ENCODE measurements around the gene RSPH1.

The RSPH1 gene

GRCh38 chr21:42437786-42438185 is 58.2 kb downstream of the RSPH1 start:
- no peak for TF ChIP-seq CTCF (IDR thresholded peaks at IDR 0.05; ENCODE audit: low read depth, low read length, missing control alignments)
- no peak for DNase-seq (ENCODE audit: low read depth)
- H3K4me3 ChIP-seq (ENCODE audit: low read depth, low read length), result no peak overlapping the region

GRCh38 chr21:42436914-42437313 is 59.1 kb downstream of the RSPH1 start:
- DNase-seq (ENCODE audit: low read depth), result no peak
- no peak overlapping the region for H3K4me3 ChIP-seq (ENCODE audit: low read depth, low read length)
- no peak for TF ChIP-seq CTCF (IDR thresholded peaks at IDR 0.05; ENCODE audit: low read depth, low read length, missing control alignments)

- TF ChIP-seq CTCF (IDR thresholded peaks at IDR 0.05; ENCODE audit: low read depth, low read length, missing control alignments), result no peak
- DNase-seq (ENCODE audit: low read depth), result no peak
These were observed 60.2 kb downstream of the RSPH1 start for GRCh38 chr21:42435833-42436232.

GRCh38 chr21:42435401-42435800 is 60.6 kb downstream of the RSPH1 start:
- DNase-seq (ENCODE audit: low read depth), result no peak
- TF ChIP-seq CTCF (IDR thresholded peaks at IDR 0.05; ENCODE audit: low read depth, low read length, missing control alignments), result no peak
- H3K4me3 ChIP-seq (ENCODE audit: low read depth, low read length), result no peak overlapping the region

More at GRCh38 chr21:42435833-42436232, 60.2 kb downstream of the RSPH1 start:
- no peak overlapping the region for H3K4me3 ChIP-seq (ENCODE audit: low read depth, low read length)

GRCh38 chr21:42434884-42435283 is 61.1 kb downstream of the RSPH1 start:
- no peak for DNase-seq (ENCODE audit: low read depth)
- no peak overlapping the region for H3K4me3 ChIP-seq (ENCODE audit: low read depth, low read length)
- TF ChIP-seq CTCF (IDR thresholded peaks at IDR 0.05; ENCODE audit: low read depth, low read length, missing control alignments), result no peak

- TF ChIP-seq CTCF (IDR thresholded peaks at IDR 0.05; ENCODE audit: low read depth, low read length, missing control alignments), result no peak
- no peak for DNase-seq (ENCODE audit: low read depth)
- H3K4me3 ChIP-seq (ENCODE audit: low read depth, low read length), result no peak overlapping the region
These were observed 62.0 kb downstream of the RSPH1 start for GRCh38 chr21:42433946-42434551.

GRCh38 chr21:42432695-42433094 is 63.3 kb downstream of the RSPH1 start:
- DNase-seq (ENCODE audit: low read depth), result no peak
- no peak for TF ChIP-seq CTCF (IDR thresholded peaks at IDR 0.05; ENCODE audit: low read depth, low read length, missing control alignments)
- H3K4me3 ChIP-seq (ENCODE audit: low read depth, low read length), result no peak overlapping the region

All from GM12864 (cell line).